Trophoblast cell (in vitro differentiated cells and primary cell): Measurements from ENCODE around the gene EBF3.

Experiments
- DNase-seq, 2 donors: peaks; one replicate each; pipeline ENCODE4 v3.0.0-alpha.2; 2016
- H2AFZ ChIP-seq: 2 replicates; pipeline ENCODE4 v1.6.1; 2013; ENCODE audit warnings: low read length, moderate library complexity, mild to moderate bottlenecking; ENCODE audit not compliant: insufficient read depth, poor library complexity
- H2AK5ac ChIP-seq: 2 replicates; pipeline ENCODE4 v1.6.1; 2013; ENCODE audit warnings: mild to moderate bottlenecking, low read length
- H2BK120ac ChIP-seq: 2 replicates; pipeline ENCODE4 v1.6.1; 2013; ENCODE audit warnings: low read length, mild to moderate bottlenecking, moderate library complexity; ENCODE audit not compliant: insufficient read depth, poor library complexity
- H2BK12ac ChIP-seq: 2 replicates; pipeline ENCODE4 v1.6.1; 2013; ENCODE audit warnings: mild to moderate bottlenecking, low read length, moderate library complexity
- H2BK5ac ChIP-seq: 2 replicates; pipeline ENCODE4 v1.6.1; 2013; ENCODE audit warnings: low read length, low read depth, moderate library complexity, mild to moderate bottlenecking; ENCODE audit not compliant: poor library complexity
- H3K14ac ChIP-seq: 2 replicates; pipeline ENCODE4 v1.6.1; 2013; ENCODE audit warnings: mild to moderate bottlenecking, low read length
- H3K18ac ChIP-seq: 2 replicates; pipeline ENCODE4 v1.6.1; 2013; ENCODE audit warnings: mild to moderate bottlenecking, low read length
- H3K23ac ChIP-seq: 2 replicates; pipeline ENCODE4 v1.6.1; 2013; ENCODE audit warnings: low read length
- H3K27ac ChIP-seq: 2 replicates; pipeline ENCODE4 v1.5.1; 2013; ENCODE audit warnings: low read depth, mild to moderate bottlenecking, inconsistent platforms, low read length, moderate library complexity
- H3K27me3 ChIP-seq: 2 replicates; pipeline ENCODE4 v1.6.1; 2013; ENCODE audit warnings: inconsistent platforms, mild to moderate bottlenecking, low read length, moderate library complexity; ENCODE audit not compliant: insufficient read depth
- H3K36me3 ChIP-seq, 2 experiments: 1 replicate in 1 of 2; 2 replicates in 1 of 2; pipeline ENCODE4 v1.6.1; 2013; ENCODE audit warnings: low read length in 2 of 2, mild to moderate bottlenecking in 2 of 2, moderate library complexity in 1 of 2; ENCODE audit not compliant: insufficient read depth in 2 of 2, control insufficient read depth in 1 of 2
- H3K4ac ChIP-seq: 2 replicates; pipeline ENCODE4 v1.6.1; 2013; ENCODE audit warnings: low read depth, mild to moderate bottlenecking, low read length, moderate library complexity
- H3K4me1 ChIP-seq, 2 experiments: 1 replicate in 1 of 2; 2 replicates in 1 of 2; pipeline ENCODE4 v1.6.1; 2013; ENCODE audit warnings: low read length in 2 of 2, mild to moderate bottlenecking in 2 of 2, moderate library complexity in 1 of 2; ENCODE audit not compliant: insufficient read depth in 2 of 2, control insufficient read depth in 1 of 2
- H3K4me2 ChIP-seq: 2 replicates; pipeline ENCODE4 v1.6.1; 2013; ENCODE audit warnings: inconsistent platforms, mild to moderate bottlenecking, low read length, moderate library complexity
- H3K4me3 ChIP-seq: 2 replicates; pipeline ENCODE4 v1.5.1; 2013; ENCODE audit warnings: mild to moderate bottlenecking, low read depth, low read length, inconsistent platforms
- H3K79me1 ChIP-seq: one replicate; pipeline ENCODE4 v1.6.1; 2013; ENCODE audit warnings: low read length
- H3K79me2 ChIP-seq: 2 replicates; pipeline ENCODE4 v1.6.1; 2013; ENCODE audit warnings: low read length, mild to moderate bottlenecking; ENCODE audit not compliant: control insufficient read depth, insufficient read depth, poor library complexity
- H3K9ac ChIP-seq: 2 replicates; pipeline ENCODE4 v1.6.1; 2013; ENCODE audit warnings: mild to moderate bottlenecking, low read length
- H3K9me3 ChIP-seq: 2 replicates; pipeline ENCODE4 v1.6.1; 2013; ENCODE audit warnings: low read depth, mild to moderate bottlenecking, control low read depth, inconsistent platforms, low read length; ENCODE audit not compliant: insufficient read depth
- H4K12ac ChIP-seq: 2 replicates; pipeline ENCODE4 v1.6.1; 2013; ENCODE audit warnings: low read depth, mild to moderate bottlenecking, low read length, moderate library complexity
- H4K8ac ChIP-seq: 2 replicates; pipeline ENCODE4 v1.6.1; 2013; ENCODE audit warnings: low read depth, mild to moderate bottlenecking, low read length, moderate library complexity
- H4K91ac ChIP-seq: one replicate; pipeline ENCODE4 v1.6.1; 2013; ENCODE audit warnings: low read depth, mild to moderate bottlenecking, low read length, moderate library complexity
- WGBS: extraction: QIAGEN DNeasy Blood & Tissue Kit; methylation state at CpG from one replicate; pipeline ENCODE4 v1.1.7; 2013; ENCODE audit warnings: missing lambda C conversion rate; ENCODE audit not compliant: insufficient read length, insufficient coverage; ENCODE audit errors: extremely low coverage; 5-methylcytosine and 5-hydroxymethylcytosine counted together

Gene EBF3

GRCh38 chr10:129873351-129873750 lies 90.7 kb downstream of the EBF3 start:
- H2BK5ac ChIP-seq, result no peak overlapping the region
- WGBS, result no CpG with 5 or more reads among the region's 16 CpGs
- no peaks in the 10 kb centered on the region for H3K36me3 ChIP-seq

GRCh38 chr10:129871966-129872365 lies 92.1 kb downstream of the EBF3 start:
- Histone ChIP-seq H3K36me3 (no peaks in the 10 kb centered on the region), H3K4me3 (no peak overlapping the region), H3K9ac (no peak overlapping the region), H3K18ac (no peak overlapping the region), H4K91ac (no peak overlapping the region), H3K14ac (no peak overlapping the region), H3K27ac (no peak overlapping the region), H2AFZ (no peak overlapping the region), H3K27me3 (no peaks in the 10 kb centered on the region), H3K79me2 (no peaks in the 10 kb centered on the region), H3K23ac (no peak overlapping the region), H2BK5ac (no peak overlapping the region), H3K4ac (no peak overlapping the region), H2BK120ac (no peak overlapping the region), H3K4me2 (no peak overlapping the region), H2AK5ac (no peak overlapping the region), H3K4me1 (no peaks in the 10 kb centered on the region), H4K12ac (no peak overlapping the region), H2BK12ac (no peak overlapping the region), H4K8ac (no peak overlapping the region), H3K79me1 (no peaks in the 10 kb centered on the region), H3K9me3 (peaks cover 1% of the 10 kb centered on the region)
- no peak for DNase-seq
- no CpG with 5 or more reads among the region's 8 CpGs for WGBS

More at GRCh38 chr10:129873351-129873750, 90.7 kb downstream of the EBF3 start:
- no peak overlapping the region for H3K9ac ChIP-seq
- H3K14ac ChIP-seq, result no peak overlapping the region
- H4K8ac ChIP-seq, result no peak overlapping the region
- no peak overlapping the region for H3K18ac ChIP-seq
- H4K12ac ChIP-seq, result no peak overlapping the region
- H3K4ac ChIP-seq, result no peak overlapping the region
- no peaks in the 10 kb centered on the region for H3K4me1 ChIP-seq
- H3K79me1 ChIP-seq, result no peaks in the 10 kb centered on the region
- no peak overlapping the region for H2AFZ ChIP-seq
- H2AK5ac ChIP-seq, result no peak overlapping the region
- H3K4me3 ChIP-seq, result no peak overlapping the region
- H3K27ac ChIP-seq, result no peak overlapping the region
- H3K23ac ChIP-seq, result no peak overlapping the region
- H2BK120ac ChIP-seq, result no peak overlapping the region
- DNase-seq, result no peak
- no peak overlapping the region for H2BK12ac ChIP-seq
- no peaks in the 10 kb centered on the region for H3K79me2 ChIP-seq
- H4K91ac ChIP-seq, result no peak overlapping the region
- no peaks in the 10 kb centered on the region for H3K27me3 ChIP-seq
- no peak overlapping the region for H3K4me2 ChIP-seq
- H3K9me3 ChIP-seq, result peaks cover 1% of the 10 kb centered on the region

- Histone ChIP-seq H3K4ac (no peak overlapping the region), H2AFZ (no peak overlapping the region), H3K9me3 (peaks cover 1% of the 10 kb centered on the region), H3K4me3 (no peak overlapping the region), H3K14ac (no peak overlapping the region), H2AK5ac (no peak overlapping the region), H2BK5ac (no peak overlapping the region), H3K4me1 (no peaks in the 10 kb centered on the region), H4K12ac (no peak overlapping the region), H2BK120ac (no peak overlapping the region), H3K27me3 (no peaks in the 10 kb centered on the region), H3K36me3 (no peaks in the 10 kb centered on the region), H3K4me2 (no peak overlapping the region), H3K79me2 (no peaks in the 10 kb centered on the region), H3K18ac (no peak overlapping the region), H3K9ac (no peak overlapping the region), H2BK12ac (no peak overlapping the region), H3K27ac (no peak overlapping the region), H3K79me1 (no peaks in the 10 kb centered on the region), H3K23ac (no peak overlapping the region), H4K91ac (no peak overlapping the region), H4K8ac (no peak overlapping the region)
- no CpG with 5 or more reads among the region's 17 CpGs for WGBS
- no peak for DNase-seq
Observed at GRCh38 chr10:129870961-129871621, 93.0 kb downstream of the EBF3 start.

GRCh38 chr10:129870474-129870757 lies 93.7 kb downstream of the EBF3 start:
- Histone ChIP-seq H3K27ac (no peak overlapping the region), H3K14ac (no peak overlapping the region), H2AFZ (no peak overlapping the region), H4K91ac (no peak overlapping the region), H3K9me3 (peaks cover 1% of the 10 kb centered on the region), H3K79me1 (no peaks in the 10 kb centered on the region), H2BK12ac (no peak overlapping the region), H3K79me2 (no peaks in the 10 kb centered on the region), H3K27me3 (no peaks in the 10 kb centered on the region), H4K8ac (no peak overlapping the region), H3K4ac (no peak overlapping the region), H3K23ac (no peak overlapping the region), H3K9ac (no peak overlapping the region), H4K12ac (no peak overlapping the region), H2BK120ac (no peak overlapping the region), H3K36me3 (no peaks in the 10 kb centered on the region), H3K4me1 (no peaks in the 10 kb centered on the region), H2AK5ac (no peak overlapping the region), H3K4me2 (no peak overlapping the region), H2BK5ac (no peak overlapping the region), H3K4me3 (no peak overlapping the region), H3K18ac (no peak overlapping the region)
- WGBS, result no CpG with 5 or more reads among the region's 13 CpGs
- no peak for DNase-seq
